Cardiac muscle cell (in vitro differentiated cells and primary cell): ENCODE data around the gene RETREG2. TPM values are rescaled to one million over a fixed set of nuclear protein-coding genes. Genes with fewer than 3 reads are reported as not detected.

Source experiments
- DNase-seq, 2 donors: peaks; one replicate each; pipeline versions ENCODE4 v3.0.0 to v3.0.0-alpha.2; 2010 to 2017; ENCODE audit warnings: low read depth in 1 of 2, low spot score in 1 of 2
- H3K27ac ChIP-seq: fragments of 200-600 bp; sonication (generic); 2 replicates; pipeline ENCODE4 v1.5.1; 2016
- H3K27me3 ChIP-seq: fragments of 200-600 bp; sonication (generic); 2 replicates; pipeline ENCODE4 v1.6.0; 2016; ENCODE audit warnings: control low read depth
- H3K36me3 ChIP-seq: fragments of 200-600 bp; sonication (generic); 2 replicates; pipeline ENCODE4 v1.5.1; 2016; ENCODE audit warnings: control low read depth
- H3K4me1 ChIP-seq: fragments of 200-600 bp; sonication (generic); 2 replicates; pipeline ENCODE4 v1.8.1; 2017; ENCODE audit warnings: low read depth, mild to moderate bottlenecking, mixed run types
- H3K4me3 ChIP-seq: fragments of 200-600 bp; sonication (generic); 2 replicates; pipeline ENCODE4 v1.5.1; 2016; ENCODE audit warnings: mild to moderate bottlenecking
- H3K9me3 ChIP-seq: fragments of 200-600 bp; sonication (generic); 2 replicates; pipeline ENCODE4 v1.5.1; 2017; ENCODE audit warnings: low read depth, mild to moderate bottlenecking, control low read depth
- polyA plus RNA-seq: library from polyadenylated mRNA; unstranded; fragments of >200 nt; fragmentation: Nextera tagmentation; extraction: Ambion mirVana; gene quantifications from 2 replicates; pipeline ENCODE4 v1.2.1, GENCODE V29; 2016
- total RNA-seq: library from RNA; depleted of rRNA; stranded (reverse); fragments of >200 nt; gene quantifications from 2 replicates; pipeline ENCODE4 v1.2.3, GENCODE V29; 2016
- TF ChIP-seq, protein P1 (sequence below): IDR thresholded peaks from 2 replicates; pipeline ENCODE4 v1.5.1; 2012; ENCODE audit warnings: low read depth, mild to moderate bottlenecking, low read length

The RETREG2 gene
- total and polyA plus RNA-seq, 2 experiments from 2014 or later: 72.0 to 77.6 TPM

- H3K9me3 ChIP-seq: no peaks in the 10 kb centered on the region
- H3K36me3 ChIP-seq: no peaks in the 10 kb centered on the region
- no peak overlapping the region for H3K27ac ChIP-seq
- no peaks in the 10 kb centered on the region for H3K27me3 ChIP-seq
- TF ChIP-seq, protein P1, sequence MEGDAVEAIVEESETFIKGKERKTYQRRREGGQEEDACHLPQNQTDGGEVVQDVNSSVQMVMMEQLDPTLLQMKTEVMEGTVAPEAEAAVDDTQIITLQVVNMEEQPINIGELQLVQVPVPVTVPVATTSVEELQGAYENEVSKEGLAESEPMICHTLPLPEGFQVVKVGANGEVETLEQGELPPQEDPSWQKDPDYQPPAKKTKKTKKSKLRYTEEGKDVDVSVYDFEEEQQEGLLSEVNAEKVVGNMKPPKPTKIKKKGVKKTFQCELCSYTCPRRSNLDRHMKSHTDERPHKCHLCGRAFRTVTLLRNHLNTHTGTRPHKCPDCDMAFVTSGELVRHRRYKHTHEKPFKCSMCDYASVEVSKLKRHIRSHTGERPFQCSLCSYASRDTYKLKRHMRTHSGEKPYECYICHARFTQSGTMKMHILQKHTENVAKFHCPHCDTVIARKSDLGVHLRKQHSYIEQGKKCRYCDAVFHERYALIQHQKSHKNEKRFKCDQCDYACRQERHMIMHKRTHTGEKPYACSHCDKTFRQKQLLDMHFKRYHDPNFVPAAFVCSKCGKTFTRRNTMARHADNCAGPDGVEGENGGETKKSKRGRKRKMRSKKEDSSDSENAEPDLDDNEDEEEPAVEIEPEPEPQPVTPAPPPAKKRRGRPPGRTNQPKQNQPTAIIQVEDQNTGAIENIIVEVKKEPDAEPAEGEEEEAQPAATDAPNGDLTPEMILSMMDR: no peak
- no peaks in the 10 kb centered on the region for H3K4me1 ChIP-seq
- H3K4me3 ChIP-seq: no peak overlapping the region
- no peak for DNase-seq
These were observed 44.1 kb upstream of the RETREG2 start for GRCh38 chr2:219133976-219134375.

GRCh38 chr2:219140722-219141121 lies 37.4 kb upstream of the RETREG2 start:
- no peaks in the 10 kb centered on the region for H3K9me3 ChIP-seq
- no peak for DNase-seq
- H3K4me1 ChIP-seq: no peaks in the 10 kb centered on the region
- H3K36me3 ChIP-seq: peaks cover 6% of the 10 kb centered on the region
- no peaks in the 10 kb centered on the region for H3K27me3 ChIP-seq
- H3K27ac ChIP-seq: no peak overlapping the region
- TF ChIP-seq, protein P1: no peak
- H3K4me3 ChIP-seq: no peak overlapping the region

DNA sequence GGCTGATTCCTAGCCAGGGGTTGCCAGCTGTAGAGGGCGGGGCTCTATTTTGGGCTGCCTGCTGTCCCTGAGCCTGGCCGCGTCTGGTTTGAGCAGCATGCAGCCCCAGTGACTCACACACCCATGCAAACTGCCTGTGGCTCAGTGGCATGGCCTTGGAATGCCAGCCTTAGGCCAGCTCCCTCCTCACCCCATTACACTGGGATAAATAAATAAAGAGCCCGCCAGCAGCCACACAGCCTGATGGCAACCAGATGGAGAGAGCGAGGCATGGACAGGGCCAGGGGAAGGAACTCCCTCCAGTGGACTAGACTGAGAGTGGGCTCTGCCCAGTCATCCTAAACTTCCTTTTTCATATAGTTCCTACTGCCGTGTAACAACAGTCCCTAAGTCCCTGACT lies 35.7 kb upstream of the RETREG2 start:
- TF ChIP-seq, protein P1: peak; percentile 14
- DNase-seq: peak in 1 of 2 donors; percentile 47
- no peak overlapping the region for H3K4me3 ChIP-seq
- no peaks in the 10 kb centered on the region for H3K27me3 ChIP-seq
- H3K9me3 ChIP-seq: no peaks in the 10 kb centered on the region
- no peaks in the 10 kb centered on the region for H3K4me1 ChIP-seq
- H3K36me3 ChIP-seq: peaks cover 9% of the 10 kb centered on the region
- H3K27ac ChIP-seq: no peak overlapping the region

DNA sequence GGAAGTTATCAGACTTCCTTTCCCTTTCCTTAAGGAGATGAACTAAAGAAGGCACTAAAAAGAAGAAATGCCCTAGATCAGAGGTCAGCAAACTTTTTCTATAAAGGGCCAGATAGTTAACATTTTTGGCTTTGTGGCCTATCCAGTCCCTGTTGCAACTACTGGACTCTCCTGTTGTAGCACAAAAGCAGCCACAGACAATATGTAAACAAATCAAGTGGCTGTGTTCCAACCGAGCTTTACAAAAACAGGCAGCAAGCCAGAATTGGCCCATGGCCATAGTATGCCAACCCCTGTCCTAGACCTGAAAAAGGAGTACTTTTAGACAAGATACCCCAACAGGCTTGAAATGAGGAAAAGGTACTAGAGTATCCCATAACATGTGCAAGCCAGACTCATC lies 28.4 kb upstream of the RETREG2 start:
- TF ChIP-seq, protein P1: no peak

DNA sequence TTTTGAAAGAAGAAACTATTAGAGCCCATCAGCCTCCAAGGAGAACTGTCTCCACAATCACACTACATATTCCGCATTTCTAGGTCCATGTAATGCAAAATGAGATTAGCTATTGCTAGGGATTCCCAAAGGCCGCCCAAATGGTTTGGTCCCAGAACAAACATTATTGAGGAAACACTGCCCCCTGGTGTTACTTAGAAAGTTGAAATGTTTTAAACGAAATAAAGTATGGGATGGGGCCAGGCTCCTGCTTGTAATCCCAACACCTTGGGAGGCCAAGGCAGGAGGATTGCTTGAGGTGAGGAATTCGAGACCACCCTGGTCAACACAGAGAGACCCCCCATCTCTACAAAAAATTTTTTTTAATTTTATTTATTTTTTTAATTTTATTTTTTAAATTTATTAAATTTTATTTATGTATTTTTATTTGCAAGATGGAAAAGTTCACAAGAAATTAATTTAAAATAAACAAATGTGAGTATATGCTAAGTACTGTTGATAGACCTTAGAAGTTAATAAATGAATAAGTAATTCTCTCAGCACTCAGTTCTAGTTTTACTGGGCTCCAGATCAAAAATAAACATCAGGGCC lies 22.9 kb upstream of the RETREG2 start:
- H3K27ac ChIP-seq: no peak overlapping the region
- no peaks in the 10 kb centered on the region for H3K27me3 ChIP-seq
- H3K4me3 ChIP-seq: no peak overlapping the region
- H3K36me3 ChIP-seq: peaks cover 3% of the 10 kb centered on the region
- TF ChIP-seq, protein P1: peak; percentile 46
- H3K9me3 ChIP-seq: no peaks in the 10 kb centered on the region
- H3K4me1 ChIP-seq: peaks cover 4% of the 10 kb centered on the region
- DNase-seq: peak; percentile 85 to 90

More for the DNA sequence above, 28.4 kb upstream of the RETREG2 start:
- DNase-seq: peak in 1 of 2 donors; percentile 48
- Histone ChIP-seq H3K4me1 (no peaks in the 10 kb centered on the region), H3K9me3 (no peaks in the 10 kb centered on the region), H3K4me3 (no peak overlapping the region), H3K27ac (no peak overlapping the region), H3K36me3 (peaks cover 7% of the 10 kb centered on the region), H3K27me3 (no peaks in the 10 kb centered on the region)
